HG03097 (cell line): ENCODE data around the gene IL22RA1.
A peak's percentile ranks its signal among the peaks of the same experiment; 100 is the strongest.

Source experiments
- ATAC-seq: cut with Tn5 transposase; IDR thresholded peaks from one replicate; pipeline ENCODE4 v1.9.1; 2021; ENCODE audit not compliant: unreplicated experiment, low FRiP score

IL22RA1 gene

GRCh38 chr1:24142546-24143534 lies at the start of gene IL22RA1:
TSS of gene IL22RA1 (minus strand) at chr1:24143140. CDS start at chr1:24143082, 58 bp downstream.
- no peak for ATAC-seq

DNA sequence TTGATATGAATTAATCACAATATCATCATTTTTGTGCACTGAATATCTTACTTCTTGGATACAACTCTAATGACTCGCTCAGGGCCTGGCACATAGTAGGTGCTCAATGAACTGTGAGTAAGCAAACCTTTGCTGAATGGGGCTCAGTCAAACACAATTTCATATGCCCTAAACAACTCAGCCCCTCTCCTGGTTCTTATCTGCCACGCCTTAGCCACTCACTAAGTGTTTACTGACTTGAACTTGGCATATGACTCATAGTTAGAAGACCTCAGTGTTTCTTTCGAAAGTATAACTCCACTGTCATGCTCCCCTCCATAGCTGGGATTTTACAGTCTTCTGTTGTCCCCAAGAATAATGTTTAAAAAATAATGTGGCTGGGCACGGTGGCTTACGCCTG lies 48.9 kb upstream of the IL22RA1 start:
- ATAC-seq = no peak

DNA sequence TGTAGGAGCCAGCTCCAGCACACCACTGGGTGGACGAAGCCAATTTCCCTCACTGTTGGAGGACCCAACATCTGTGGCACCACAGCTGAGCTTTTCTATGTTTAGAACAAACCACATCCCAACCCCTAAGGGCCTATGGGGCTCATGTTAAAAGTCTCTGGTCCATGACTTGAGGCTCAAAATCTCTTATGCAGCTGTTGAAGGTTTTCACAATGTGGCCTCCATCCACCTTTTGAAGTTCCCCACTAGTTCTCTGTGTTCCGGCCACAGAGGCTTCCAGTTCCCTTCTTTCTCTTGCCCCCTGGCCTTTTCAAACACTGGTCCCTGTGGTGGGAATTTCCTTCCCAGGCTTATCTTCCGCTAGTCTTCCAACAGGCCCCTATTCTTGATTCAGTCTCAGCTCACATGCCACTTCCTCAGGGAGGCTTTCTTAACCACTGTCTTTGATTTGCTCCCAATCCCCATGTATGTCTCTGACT lies 48.1 kb upstream of the IL22RA1 start:
- peak; percentile 43 for ATAC-seq

DNA sequence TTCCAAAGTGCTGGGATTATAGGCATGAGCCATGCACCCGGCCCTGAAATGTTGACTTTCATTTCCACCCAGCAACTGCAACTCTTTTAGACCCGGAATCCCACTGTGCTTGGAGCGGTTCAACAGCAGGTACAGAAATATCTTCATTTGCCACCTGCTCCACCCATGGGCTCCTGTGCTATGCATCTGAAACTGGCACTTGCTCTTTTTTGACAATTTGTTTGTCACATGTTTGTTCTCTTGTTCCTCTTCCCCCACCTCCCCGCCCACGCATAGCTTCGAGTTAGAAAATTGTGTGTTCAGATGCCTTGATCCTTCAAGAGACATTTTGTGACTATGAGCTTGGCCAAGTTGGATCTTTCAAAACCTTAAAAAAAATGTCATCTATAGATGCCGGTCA lies 46.6 kb upstream of the IL22RA1 start:
- ATAC-seq = no peak

- no peak for ATAC-seq
Measured at GRCh38 chr1:24186993-24187790, 44.3 kb upstream of the IL22RA1 start, which contains the start of gene IFNLR1. TSS of gene IFNLR1 (minus strand) at chr1:24187289. CDS start at chr1:24187248, 41 bp downstream.

GRCh38 chr1:24186711-24186992 lies 43.7 kb upstream of the IL22RA1 start:
- no peak for ATAC-seq

- ATAC-seq = no peak
Measured at GRCh38 chr1:24186031-24186710, 43.2 kb upstream of the IL22RA1 start.

DNA sequence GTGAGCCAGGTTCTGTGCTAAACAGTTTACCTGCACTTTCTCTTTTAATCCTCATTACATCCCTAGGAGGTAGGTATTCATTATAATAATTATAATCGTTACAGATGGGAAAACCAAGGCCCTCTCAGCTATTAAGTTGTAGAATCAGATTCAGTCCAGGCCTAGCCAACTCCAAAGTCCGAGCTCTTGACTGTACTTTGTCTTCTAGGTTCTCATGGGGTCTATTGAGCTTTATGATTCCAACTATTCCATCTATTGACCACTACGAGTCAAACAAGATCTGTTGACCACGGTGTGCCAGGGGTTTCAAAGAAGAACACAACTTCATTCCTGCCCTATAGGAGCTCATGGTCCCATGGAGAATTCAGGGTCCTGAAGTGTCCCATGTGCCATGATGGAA lies 42.1 kb upstream of the IL22RA1 start:
- no peak for ATAC-seq

GRCh38 chr1:24182061-24182460 lies 39.1 kb upstream of the IL22RA1 start:
- no peak for ATAC-seq

GRCh38 chr1:24181619-24182018 lies 38.7 kb upstream of the IL22RA1 start:
- ATAC-seq = no peak

GRCh38 chr1:24180676-24181075 lies 37.7 kb upstream of the IL22RA1 start:
- ATAC-seq = no peak

DNA sequence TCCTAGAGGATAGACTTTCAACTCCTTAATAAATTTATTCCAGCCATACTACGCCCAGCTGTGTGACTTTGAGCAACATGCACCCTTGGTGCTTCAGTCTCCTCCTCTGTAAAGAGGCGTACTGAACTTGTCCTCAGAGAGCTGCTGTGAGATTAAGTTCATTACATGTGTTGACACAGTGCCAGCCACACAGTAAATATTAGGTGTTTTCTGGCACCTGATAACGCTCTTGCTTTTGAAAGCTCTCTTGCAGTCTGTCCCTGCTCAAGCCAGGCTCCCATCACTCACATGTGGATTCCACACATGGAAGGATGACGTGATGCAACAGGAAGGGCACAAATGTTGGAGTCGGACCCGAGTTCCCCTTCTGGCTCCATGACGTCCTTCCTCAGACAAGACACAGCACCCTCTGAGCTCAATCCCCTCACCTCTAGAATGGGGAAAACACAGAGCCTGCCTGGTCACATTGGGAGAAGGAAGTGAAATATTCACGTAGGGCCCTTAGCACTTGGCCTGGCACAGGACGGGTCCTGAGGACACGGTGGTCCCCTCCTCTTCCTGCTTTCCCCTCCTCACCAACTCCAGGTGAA lies 36.4 kb upstream of the IL22RA1 start:
- ATAC-seq = no peak

DNA sequence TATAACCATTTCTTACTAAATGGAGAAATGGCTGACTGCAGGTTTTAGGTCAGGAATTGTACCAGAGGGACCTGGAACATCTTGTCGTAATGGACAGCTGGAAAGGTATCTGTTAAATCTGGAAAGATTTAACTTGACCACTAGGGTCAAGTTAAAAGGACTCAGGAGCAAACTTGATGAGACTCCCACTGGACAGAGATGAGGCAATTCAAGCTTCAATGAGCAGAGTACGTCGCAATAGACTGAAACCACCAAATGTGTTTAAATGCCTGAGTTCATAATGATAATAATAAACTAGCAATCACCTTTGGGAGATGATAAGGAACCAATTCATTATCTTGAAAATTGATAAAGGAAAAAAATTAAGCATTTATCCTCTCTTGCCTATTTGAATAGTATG lies 35.5 kb upstream of the IL22RA1 start:
- no peak for ATAC-seq

DNA sequence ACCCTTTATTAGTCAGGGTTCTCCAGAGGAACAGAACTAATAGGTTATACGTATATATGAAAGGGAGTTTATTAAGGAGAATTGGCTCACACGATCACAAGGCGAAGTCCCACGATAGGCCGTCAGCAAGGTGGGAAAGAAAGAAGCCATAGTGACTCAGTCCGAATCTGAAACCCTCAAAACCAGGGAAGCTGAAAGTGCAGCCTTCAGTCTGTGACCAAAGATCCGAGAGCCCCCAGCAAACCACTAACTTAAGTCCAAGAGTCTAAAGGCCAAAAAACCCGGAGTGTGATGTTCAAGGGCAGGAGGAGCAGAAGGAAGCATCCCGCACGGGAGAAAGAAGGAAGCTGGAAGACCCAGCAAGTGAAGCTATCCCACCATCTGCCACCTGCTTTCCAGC lies 34.2 kb upstream of the IL22RA1 start:
- no peak for ATAC-seq

DNA sequence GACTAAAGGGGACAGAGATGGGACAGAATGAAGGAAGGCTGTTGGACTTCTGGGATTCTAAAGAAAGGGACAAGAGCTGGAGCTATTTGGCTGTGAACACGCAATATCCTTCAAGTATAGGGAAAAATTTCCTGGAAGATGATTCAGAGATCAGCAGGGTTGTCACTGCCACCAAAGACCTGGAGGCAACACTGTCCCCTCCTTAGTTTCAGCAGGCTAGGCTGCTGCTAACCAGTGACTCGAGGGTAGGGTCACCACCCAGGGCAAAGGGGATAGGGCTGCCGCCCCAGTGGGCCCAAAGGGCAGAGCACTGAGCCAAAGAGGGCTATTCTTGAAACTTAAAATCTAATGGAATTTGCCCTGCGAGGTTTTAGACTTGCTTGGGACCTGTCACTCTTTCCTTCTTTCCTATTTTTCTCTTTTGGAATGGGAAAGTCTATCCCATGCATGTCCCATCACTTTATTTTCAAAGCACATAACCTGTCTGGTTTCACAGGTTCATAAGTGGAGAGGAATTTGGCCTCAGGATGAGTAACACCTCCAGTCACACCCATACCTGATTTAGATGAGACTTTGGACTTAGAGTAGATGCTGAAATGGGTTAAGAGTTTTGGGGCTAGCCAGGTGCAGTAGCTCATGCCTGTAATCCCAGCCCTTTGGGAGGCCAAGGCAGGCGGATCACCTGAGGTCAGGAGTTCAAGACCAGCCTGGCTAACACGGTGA lies 32.3 kb upstream of the IL22RA1 start:
- no peak for ATAC-seq

DNA sequence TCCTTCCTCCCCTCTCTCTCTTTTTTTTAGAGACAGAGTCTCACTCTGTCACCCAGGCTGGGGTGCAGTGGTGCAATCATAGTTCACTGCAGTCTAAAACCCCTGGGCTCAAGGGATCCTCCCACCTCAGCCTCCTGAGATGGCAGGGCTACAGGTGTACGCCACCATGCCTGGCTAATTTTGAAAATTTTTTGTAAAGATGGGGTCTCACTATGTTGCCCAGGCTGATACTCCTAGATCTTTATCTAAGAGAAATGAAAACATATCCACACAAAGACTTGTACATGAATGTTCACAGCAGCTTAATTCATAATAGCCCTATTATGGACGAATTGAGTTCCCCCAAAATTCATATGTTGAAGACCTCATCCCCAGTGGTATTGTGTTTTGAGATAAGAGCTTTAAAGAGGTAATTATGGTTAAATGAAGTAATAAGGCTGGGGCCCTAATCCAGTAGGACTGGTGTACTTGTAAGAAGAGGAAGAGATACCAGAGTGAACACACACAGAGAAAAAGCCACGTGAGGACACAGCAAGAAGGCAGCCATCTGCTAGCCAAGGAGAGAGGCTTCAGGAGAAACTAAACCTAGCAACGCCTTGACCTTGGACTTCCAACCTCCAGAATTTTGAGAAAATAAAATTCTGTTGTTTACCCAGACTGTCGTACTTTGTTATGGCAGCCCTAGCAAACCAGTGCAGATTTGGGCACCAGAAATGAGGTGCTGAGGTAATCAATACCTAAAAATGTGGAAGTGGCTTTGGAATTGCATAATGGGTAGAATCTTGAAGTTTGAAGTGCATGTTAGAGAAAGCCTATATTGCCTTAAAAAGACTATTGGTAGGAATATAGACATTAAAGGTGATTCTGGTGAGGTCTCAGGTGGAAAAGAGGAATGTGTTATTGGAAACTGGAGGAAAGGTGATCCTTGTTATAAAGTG lies 31.0 kb upstream of the IL22RA1 start:
- no peak for ATAC-seq

DNA sequence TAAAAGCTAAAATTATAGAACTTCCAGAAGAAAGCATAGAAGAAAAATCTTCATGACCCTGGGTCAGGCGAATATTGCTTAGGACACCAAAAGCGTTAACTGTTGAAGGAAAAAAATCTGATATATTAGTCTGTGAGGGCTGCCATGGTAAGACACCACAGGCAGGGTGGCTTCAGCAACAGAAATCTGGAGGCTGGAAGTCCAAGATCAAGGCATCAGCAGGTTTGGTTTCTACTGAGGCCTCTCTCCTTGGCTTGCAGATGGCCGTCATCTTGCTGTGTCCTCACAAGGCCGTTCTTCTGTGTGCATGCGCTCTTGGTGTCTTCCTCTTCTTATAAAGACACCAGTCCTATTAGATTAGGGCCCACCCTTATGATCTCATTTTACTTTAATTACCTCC lies 29.7 kb upstream of the IL22RA1 start:
- no peak for ATAC-seq

DNA sequence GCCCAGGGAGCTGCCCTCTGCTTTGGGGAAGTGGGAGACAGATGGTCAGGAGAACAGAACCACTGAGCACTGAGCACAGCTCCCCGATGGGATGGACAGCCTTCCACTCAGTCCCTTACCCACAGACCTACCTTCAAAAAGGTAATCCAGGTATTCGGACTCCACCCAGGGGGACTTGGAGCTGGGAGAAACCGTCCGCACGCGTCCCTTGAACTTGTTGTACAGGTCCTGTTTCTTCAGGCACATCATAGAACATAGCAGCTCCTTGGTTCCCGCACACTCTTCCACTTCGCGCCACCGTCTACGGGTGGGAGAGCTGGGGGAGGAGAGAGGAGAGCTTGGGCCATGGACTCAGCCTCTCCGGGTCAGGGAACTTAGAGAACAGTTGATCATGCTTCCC lies 26.3 kb upstream of the IL22RA1 start:
- no peak for ATAC-seq

GRCh38 chr1:24168245-24168644 lies 25.3 kb upstream of the IL22RA1 start:
- ATAC-seq = no peak
